RWPE2 (cell line): Measurements from ENCODE around the gene SP140.

ENCODE experiments used
- ATAC-seq: fragments of 200-7000 bp; cut with Tn5 transposase; 3 replicates; pipeline ENCODE4 v1.9.1; 2021; ENCODE audit warnings: low read depth
- DNase-seq: peaks from one replicate; pipeline ENCODE4 v3.0.0-alpha.2; 2020; ENCODE audit warnings: low spot score
- H3K27ac ChIP-seq: fragments of 450-650 bp; 2 replicates; pipeline ENCODE4 v1.5.1; 2017; ENCODE audit warnings: mild to moderate bottlenecking; ENCODE audit not compliant: poor library complexity, severe bottlenecking
- H3K27me3 ChIP-seq: fragments of 250-450 bp; sonication (Bioruptor Pico); 2 replicates; pipeline ENCODE4 v1.5.1; 2021; ENCODE audit warnings: mild to moderate bottlenecking, moderate library complexity; ENCODE audit not compliant: insufficient read depth, poor library complexity, severe bottlenecking
- H3K36me3 ChIP-seq: fragments of 250-450 bp; sonication (Bioruptor Pico); 2 replicates; pipeline ENCODE4 v1.5.1; 2020; ENCODE audit warnings: low read depth, mild to moderate bottlenecking, moderate library complexity
- H3K4me1 ChIP-seq: fragments of 250-450 bp; sonication (Bioruptor Pico); 2 replicates; pipeline ENCODE4 v1.5.1; 2021; ENCODE audit warnings: mild to moderate bottlenecking, moderate library complexity; ENCODE audit not compliant: insufficient read depth, poor library complexity, severe bottlenecking
- H3K4me3 ChIP-seq: fragments of 250-450 bp; sonication (Bioruptor Pico); 2 replicates; pipeline ENCODE4 v1.5.1; 2021; ENCODE audit warnings: mild to moderate bottlenecking, moderate library complexity; ENCODE audit not compliant: severe bottlenecking
- H3K9me3 ChIP-seq: fragments of 250-450 bp; sonication (Bioruptor Pico); 2 replicates; pipeline ENCODE4 v1.5.1; 2021; ENCODE audit warnings: mild to moderate bottlenecking, moderate library complexity; ENCODE audit not compliant: severe bottlenecking
- TF ChIP-seq, protein P1 (sequence below): fragments of 450-650 bp; IDR thresholded peaks from one replicate; pipeline ENCODE4 v1.5.1; 2017; ENCODE audit warnings: mild to moderate bottlenecking, moderate library complexity; ENCODE audit not compliant: poor library complexity, severe bottlenecking

Gene SP140

DNA sequence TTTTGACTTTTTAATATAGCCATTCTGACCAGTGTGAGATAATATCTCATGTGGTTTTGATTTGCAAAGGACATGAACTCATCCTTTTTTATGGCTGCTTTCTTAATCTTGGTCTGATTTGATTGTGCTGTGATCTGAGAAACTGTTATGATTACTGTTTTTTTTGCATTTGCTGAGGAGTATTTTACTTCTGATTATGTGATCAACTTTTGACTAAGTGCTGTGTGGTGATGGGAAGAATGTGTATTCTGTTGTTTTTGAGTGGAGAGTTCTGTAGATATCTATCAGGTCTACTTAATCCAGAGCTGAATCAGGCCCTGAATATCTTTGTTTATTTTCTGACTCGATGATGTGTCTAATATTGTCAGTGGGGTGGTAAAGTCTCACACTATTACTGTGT, 118.2 kb downstream of the SP140 start:
- DNase-seq (no peak), ATAC-seq (no peak)
- Histone ChIP-seq H3K4me1 (no peaks in the 10 kb centered on the region), H3K4me3 (no peak overlapping the region), H3K9me3 (no peaks in the 10 kb centered on the region), H3K36me3 (0 out of 2 replicates have a peak, but pooled peaks cover 3% of the 10 kb centered on the region), H3K27ac (no peak overlapping the region), H3K27me3 (no peaks in the 10 kb centered on the region)
- TF ChIP-seq, protein P1, sequence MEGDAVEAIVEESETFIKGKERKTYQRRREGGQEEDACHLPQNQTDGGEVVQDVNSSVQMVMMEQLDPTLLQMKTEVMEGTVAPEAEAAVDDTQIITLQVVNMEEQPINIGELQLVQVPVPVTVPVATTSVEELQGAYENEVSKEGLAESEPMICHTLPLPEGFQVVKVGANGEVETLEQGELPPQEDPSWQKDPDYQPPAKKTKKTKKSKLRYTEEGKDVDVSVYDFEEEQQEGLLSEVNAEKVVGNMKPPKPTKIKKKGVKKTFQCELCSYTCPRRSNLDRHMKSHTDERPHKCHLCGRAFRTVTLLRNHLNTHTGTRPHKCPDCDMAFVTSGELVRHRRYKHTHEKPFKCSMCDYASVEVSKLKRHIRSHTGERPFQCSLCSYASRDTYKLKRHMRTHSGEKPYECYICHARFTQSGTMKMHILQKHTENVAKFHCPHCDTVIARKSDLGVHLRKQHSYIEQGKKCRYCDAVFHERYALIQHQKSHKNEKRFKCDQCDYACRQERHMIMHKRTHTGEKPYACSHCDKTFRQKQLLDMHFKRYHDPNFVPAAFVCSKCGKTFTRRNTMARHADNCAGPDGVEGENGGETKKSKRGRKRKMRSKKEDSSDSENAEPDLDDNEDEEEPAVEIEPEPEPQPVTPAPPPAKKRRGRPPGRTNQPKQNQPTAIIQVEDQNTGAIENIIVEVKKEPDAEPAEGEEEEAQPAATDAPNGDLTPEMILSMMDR, result no peak

DNA sequence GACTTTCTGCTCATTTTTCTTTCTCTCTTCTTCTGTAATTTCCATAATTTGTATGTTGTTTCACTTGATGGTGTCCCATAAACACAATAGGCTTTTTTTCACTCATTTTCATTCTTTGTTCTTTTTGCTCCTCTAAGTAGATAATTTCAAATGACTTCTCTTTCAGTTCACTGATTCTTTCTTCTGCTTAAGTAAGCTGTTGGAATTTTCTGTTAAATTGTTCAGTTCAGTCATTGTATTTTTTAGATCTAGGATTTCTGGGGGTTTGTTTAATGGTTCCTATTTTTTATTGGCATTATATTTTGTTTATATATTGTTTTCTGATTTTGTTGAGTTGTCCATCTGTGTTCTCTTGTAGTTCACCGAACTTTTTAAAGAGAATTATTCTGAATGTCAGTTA, 120.9 kb downstream of the SP140 start:
- TF ChIP-seq, protein P1, result no peak
- no peak for DNase-seq
- Histone ChIP-seq H3K27ac (no peak overlapping the region), H3K4me3 (no peak overlapping the region), H3K36me3 (0 out of 2 replicates have a peak, but pooled peaks cover 3% of the 10 kb centered on the region), H3K27me3 (no peaks in the 10 kb centered on the region), H3K9me3 (no peaks in the 10 kb centered on the region), H3K4me1 (no peaks in the 10 kb centered on the region)
- no peak for ATAC-seq

DNA sequence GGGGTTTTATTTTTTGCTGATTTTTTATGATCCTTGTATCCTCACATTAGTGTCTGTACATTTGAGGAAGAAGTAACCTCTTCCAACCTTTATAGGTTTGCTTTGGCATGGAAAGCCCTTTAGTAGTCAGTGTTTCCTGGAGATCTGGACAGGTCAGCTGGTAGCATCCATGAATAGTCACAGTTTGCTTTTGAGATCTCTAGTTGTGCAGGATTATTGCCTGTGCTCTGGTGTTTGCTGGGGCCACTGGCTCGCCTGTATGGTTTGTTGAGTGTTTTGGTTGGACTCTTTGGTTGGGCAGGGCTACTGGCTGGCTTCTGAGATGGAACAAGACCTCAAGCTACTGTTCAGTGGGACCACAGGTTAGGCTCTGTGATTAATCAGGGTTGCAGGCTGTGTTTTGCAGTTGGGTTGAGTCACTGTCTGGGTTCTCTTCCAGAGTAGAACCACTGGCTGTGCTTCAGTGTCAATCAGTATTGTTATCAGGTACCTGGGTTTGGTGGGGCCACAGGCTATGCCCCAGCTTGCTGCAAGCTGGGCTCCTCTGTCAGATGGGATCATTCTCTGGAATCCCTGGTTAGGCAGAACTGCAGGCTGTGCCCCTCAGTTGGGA, 121.5 kb downstream of the SP140 start:
- Histone ChIP-seq H3K27me3 (no peaks in the 10 kb centered on the region), H3K4me3 (no peak overlapping the region), H3K9me3 (no peaks in the 10 kb centered on the region), H3K4me1 (no peaks in the 10 kb centered on the region), H3K27ac (no peak overlapping the region), H3K36me3 (0 out of 2 replicates have a peak, but pooled peaks cover 3% of the 10 kb centered on the region)
- DNase-seq (no peak), ATAC-seq (no peak)
- TF ChIP-seq, protein P1, result no peak

DNA sequence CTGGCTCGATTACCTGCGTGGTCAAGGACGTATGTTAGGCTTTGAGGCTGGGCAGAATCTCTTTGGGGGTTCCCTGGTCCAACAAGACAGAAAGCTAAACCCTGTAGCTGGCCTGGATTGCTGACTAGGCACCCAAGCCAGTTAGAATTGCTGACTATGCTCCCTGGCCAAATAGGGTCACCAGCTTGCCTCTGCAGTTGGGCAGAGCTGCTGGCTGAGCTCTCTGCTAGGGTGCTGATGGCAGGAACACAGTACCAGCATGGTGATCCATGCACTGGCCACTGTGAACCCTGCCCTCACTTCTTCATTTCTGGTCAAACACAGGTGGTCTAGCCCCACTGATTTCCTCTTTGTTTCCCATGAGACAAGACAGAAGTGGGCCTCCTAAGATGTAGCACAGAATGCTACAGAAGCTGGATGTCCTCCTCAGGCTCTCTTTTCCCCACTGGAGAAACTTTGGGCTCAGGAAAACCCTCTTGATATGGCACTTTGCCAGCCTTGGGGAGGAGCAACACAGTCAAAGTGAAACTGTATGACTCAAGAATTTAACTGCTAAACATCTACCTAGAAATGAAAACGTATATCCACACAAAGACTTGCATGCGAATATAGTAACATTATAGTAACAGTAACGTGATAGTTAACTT, 122.2 kb downstream of the SP140 start:
- ATAC-seq (no peak), DNase-seq (no peak)
- no peak overlapping the region for H3K4me3 ChIP-seq
- H3K27me3 ChIP-seq, result no peaks in the 10 kb centered on the region
- TF ChIP-seq, protein P1, result no peak
- H3K36me3 ChIP-seq, result 0 out of 2 replicates have a peak, but pooled peaks cover 3% of the 10 kb centered on the region
- H3K4me1 ChIP-seq, result no peaks in the 10 kb centered on the region
- H3K9me3 ChIP-seq, result no peaks in the 10 kb centered on the region
- H3K27ac ChIP-seq, result no peak overlapping the region

DNA sequence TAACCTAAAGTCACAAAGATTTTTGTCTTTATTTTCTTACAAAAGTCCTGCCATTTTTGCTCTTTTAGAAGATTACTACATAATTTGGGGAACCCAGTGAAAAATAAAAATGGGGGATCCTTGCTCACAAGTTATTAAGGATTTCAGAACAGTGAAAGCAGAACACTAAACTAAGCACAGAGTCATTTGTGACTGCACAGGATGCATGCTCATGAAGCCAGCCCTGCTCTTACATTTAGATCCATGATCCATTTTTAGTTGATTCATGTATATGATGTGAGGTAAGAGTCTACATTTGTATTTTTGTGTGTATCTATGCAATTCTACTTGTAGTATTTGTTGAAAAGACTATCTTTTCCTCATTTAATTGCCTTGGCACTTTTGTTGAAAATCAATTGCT, 123.3 kb downstream of the SP140 start:
- no peak for DNase-seq
- no peak overlapping the region for H3K27ac ChIP-seq
- H3K4me3 ChIP-seq, result no peak overlapping the region

More for the DNA sequence above, 123.3 kb downstream of the SP140 start:
- Histone ChIP-seq H3K4me1 (no peaks in the 10 kb centered on the region), H3K27me3 (no peaks in the 10 kb centered on the region), H3K36me3 (0 out of 2 replicates have a peak, but pooled peaks cover 3% of the 10 kb centered on the region), H3K9me3 (no peaks in the 10 kb centered on the region)
- TF ChIP-seq, protein P1, result no peak
- no peak for ATAC-seq
